Right lobe of liver (tissue), 6 donors: ENCODE data around the gene MKKS. TPM values are rescaled to one million over a fixed set of nuclear protein-coding genes. Genes with fewer than 3 reads are reported as not detected.

Source experiments
- ATAC-seq, 4 donors: fragments of 200-7000 bp; cut with Tn5 transposase; one replicate each; pipeline ENCODE4 v1.9.1; 2020; ENCODE audit warnings: mild to moderate bottlenecking in 4 of 4, moderate library complexity in 4 of 4
- DNase-seq, 3 donors: peaks; one replicate each; pipeline ENCODE4 v3.0.0-alpha.2; 2020
- H3K27ac ChIP-seq, 3 donors: fragments of 200-600 bp; one replicate each; pipeline ENCODE4 v1.8.0; 2022
- H3K27me3 ChIP-seq, 2 donors: fragments of 200-600 bp; one replicate each; pipeline ENCODE4 v1.8.0; 2022
- H3K36me3 ChIP-seq, 4 donors: fragments of 200-600 bp; sonication (generic) in 1 of 4; one replicate each; pipeline versions ENCODE4 v1.5.1 to v1.8.0; 2017 to 2022; ENCODE audit warnings: control low read depth in 1 of 4
- H3K4me1 ChIP-seq, 4 donors: fragments of 200-600 bp; sonication (generic) in 1 of 4; one replicate each; pipeline versions ENCODE4 v1.5.1 to v1.8.0; 2017 to 2022; ENCODE audit warnings: control low read depth in 1 of 4
- H3K4me3 ChIP-seq, 3 donors: fragments of 200-600 bp; one replicate each; pipeline ENCODE4 v1.8.0; 2022
- H3K9me3 ChIP-seq, 4 donors: fragments of 200-600 bp; sonication (generic) in 1 of 4; one replicate each; pipeline versions ENCODE4 v1.5.1 to v1.8.0; 2017 to 2022; ENCODE audit warnings: control low read depth in 1 of 4
- CTCF ChIP-seq, 4 donors: fragments of 200-600 bp in 3 of 4; fragments of 450-650 bp in 1 of 4; IDR thresholded peaks; one replicate each; pipeline versions ENCODE4 v1.5.1 to v1.8.0; 2016 to 2022; ENCODE audit warnings: antibody characterized with exemption in 4 of 4, mild to moderate bottlenecking in 2 of 4
- POLR2A ChIP-seq: fragments of 450-650 bp; IDR thresholded peaks from one replicate; pipeline ENCODE4 v1.6.1; 2017; ENCODE audit warnings: antibody characterized with exemption, mild to moderate bottlenecking
- WGBS: methylation state at CpG from one replicate; pipeline ENCODE4 v1.1.6; 2018; ENCODE audit warnings: low coverage, low lambda C conversion rate; ENCODE audit not compliant: insufficient coverage; ENCODE audit errors: missing lambda C conversion rate; 5-methylcytosine and 5-hydroxymethylcytosine counted together
- intact Hi-C, 2 donors: fragments of 100-400 bp; cut with DNase I; formaldehyde crosslinking; loops; one replicate each; pipeline versions ENCODE4 v1.11.2 to v1.14.1; 2022
- total RNA-seq, 6 experiments: library from RNA; depleted of rRNA in 2 of 6; stranded (reverse); fragments of >200 nt in 2 of 6; fragmentation: NEBNext Ultra II Directional in 3 of 6; extraction: Animal tissue kit (Norgen Biotek cat#: 25700) in 3 of 6; gene quantifications; one replicate each; pipeline versions ENCODE4 v1.1.0 to v1.2.4, GENCODE V29; 2016 to 2023
- donor health status: DM: no; HTN: yes; CAD: no.
- donor health status: DM: no; HTN: no; CAD: no.
- donor health status: DM: no; HTN: no; CAD: no.
- donor health status: DM: no; HTN: yes; CAD: no.
- donor health status: DM: no; HTN: yes; CAD: no.

MKKS gene
- total RNA-seq, 6 experiments from 2014 or later = 11.4 to 17.6 (median 12.1) TPM

- H3K4me1 ChIP-seq = no peaks in the 10 kb centered on the region
- H3K36me3 ChIP-seq = no peaks in the 10 kb centered on the region
- DNase-seq (no peak), ATAC-seq (no peak)
- no peaks in the 10 kb centered on the region for H3K9me3 ChIP-seq
- TF ChIP-seq POLR2A = no peak
- no peak for TF ChIP-seq CTCF (IDR thresholded peaks at IDR 0.05)
- no peak overlapping the region for H3K27ac ChIP-seq
- WGBS = 67% methylated on average over 4 of the region's 4 CpGs
- H3K4me3 ChIP-seq = no peak overlapping the region
- intact Hi-C loops = no loop called here
- H3K27me3 ChIP-seq = no peaks in the 10 kb centered on the region
These were observed 48.0 kb downstream of the MKKS start for GRCh38 chr20:10385850-10386544.

GRCh38 chr20:10381477-10381876 lies 52.5 kb downstream of the MKKS start:
- Histone ChIP-seq H3K4me3 (no peak overlapping the region), H3K27me3 (no peaks in the 10 kb centered on the region), H3K27ac (no peak overlapping the region), H3K9me3 (no peaks in the 10 kb centered on the region), H3K4me1 (no peaks in the 10 kb centered on the region), H3K36me3 (no peaks in the 10 kb centered on the region)
- TF ChIP-seq CTCF (IDR thresholded peaks at IDR 0.05) (peak in 3 of 4 donors; percentile 25 to 45 (median 36)), POLR2A (no peak)
- peak; percentile 53 to 83 (median 74) for ATAC-seq
- DNase-seq = no peak
- 29% methylated on average over 2 of the region's 2 CpGs for WGBS
- intact Hi-C loops = no loop called here

- H3K4me3 ChIP-seq = no peak overlapping the region
- intact Hi-C loops = no loop called here
- WGBS = 81% methylated on average over 7 of the region's 7 CpGs
- peaks cover 0 to 8% (median 0%) of the 10 kb centered on the region in 4 donors for H3K4me1 ChIP-seq
- H3K27me3 ChIP-seq = no peaks in the 10 kb centered on the region
- no peak for DNase-seq
- ATAC-seq = no peak
- no peak overlapping the region for H3K27ac ChIP-seq
- H3K36me3 ChIP-seq = no peaks in the 10 kb centered on the region
- TF ChIP-seq CTCF (IDR thresholded peaks at IDR 0.05) (no peak), POLR2A (no peak)
- no peaks in the 10 kb centered on the region for H3K9me3 ChIP-seq
These were observed 54.3 kb downstream of the MKKS start for GRCh38 chr20:10379761-10380160.

- 74% methylated on average over 6 of the region's 6 CpGs for WGBS
- TF ChIP-seq POLR2A = no peak
- no peak for TF ChIP-seq CTCF (IDR thresholded peaks at IDR 0.05)
- Histone ChIP-seq H3K36me3 (no peaks in the 10 kb centered on the region), H3K27ac (no peak overlapping the region), H3K27me3 (no peaks in the 10 kb centered on the region), H3K4me1 (peaks cover 0 to 25% (median 4%) of the 10 kb centered on the region in 4 donors), H3K4me3 (no peak overlapping the region), H3K9me3 (no peaks in the 10 kb centered on the region)
- ATAC-seq (peak; percentile 20 to 61 (median 42)), DNase-seq (no peak)
- intact Hi-C loops = no loop called here
These were observed 57.5 kb downstream of the MKKS start for GRCh38 chr20:10376270-10377075.
